Measurements from ENCODE around the gene ARHGEF1.

DNA sequence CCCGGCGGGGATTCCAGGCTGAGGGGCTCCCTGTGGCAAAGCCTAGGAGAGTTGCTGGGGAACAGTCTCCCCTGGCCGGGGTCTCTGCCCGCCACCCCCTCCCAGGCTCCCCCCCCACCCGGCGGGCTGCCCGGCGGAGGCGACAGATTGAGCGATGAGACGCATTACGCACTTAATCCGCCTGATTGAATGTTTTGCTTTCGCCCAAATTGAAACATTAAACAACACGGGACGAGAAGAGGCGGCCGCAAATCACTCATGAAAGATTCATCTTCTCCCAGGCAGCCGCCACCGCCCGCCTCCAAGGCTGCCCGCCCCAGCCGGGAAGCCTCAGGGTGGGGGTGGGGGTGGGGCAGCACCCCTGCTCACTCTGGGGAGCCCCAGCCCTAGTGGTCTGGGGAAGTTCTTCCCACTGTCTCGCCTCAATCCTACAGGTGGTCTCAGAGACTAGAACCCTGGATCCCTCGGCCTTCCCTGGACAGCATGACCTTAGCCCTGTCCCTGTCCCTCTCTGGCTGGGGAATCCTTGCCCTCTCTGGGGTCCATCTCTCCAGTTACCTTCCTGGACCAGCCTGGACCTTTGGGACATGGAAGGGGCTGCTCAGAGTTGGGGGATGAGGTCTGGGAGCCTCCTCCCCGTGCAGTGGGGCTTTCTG is 52.9 kb downstream of the ARHGEF1 start:
- TF ChIP-seq POLR2AphosphoS5 (IDR thresholded peaks at IDR 0.05; ENCODE audit: low read depth, low read length) (no peak), SIN3A (IDR thresholded peaks at IDR 0.05; ENCODE audit: borderline replicate concordance, insufficient read depth, low read length) (no peak), TAF1 (IDR thresholded peaks at IDR 0.05; ENCODE audit: borderline replicate concordance, insufficient read depth, low read length) (no peak)

Measured in PFSK-1 (cell line).